PC-9 (cell line): Measurements from ENCODE around the gene LPCAT1. TPM values are rescaled to one million over a fixed set of nuclear protein-coding genes. Genes with fewer than 3 reads are reported as not detected.

ENCODE experiments used
- BruUV-seq: library from RNA; stranded (reverse); fragments of 400-500 nt; replicated peaks from 2 replicates; lab custom pipeline; 2021; lab: Mats Ljungman, UMichigan
- CTCF ChIA-PET: fragments of 300-600 bp; sonication (Branson Sonifier 250); formaldehyde crosslinking; loops from one replicate; lab custom pipeline; 2022; ENCODE audit warnings: antibody characterized with exemption; lab: Charles Lee
- POLR2A ChIA-PET: fragments of 300-600 bp; sonication (Branson Sonifier 250); formaldehyde crosslinking; loops from one replicate; lab custom pipeline; 2022; ENCODE audit warnings: antibody characterized with exemption; ENCODE audit not compliant: unreplicated experiment; lab: Charles Lee
- DNase-seq, 2 experiments: peaks; one replicate each; pipeline versions ENCODE4 v3.0.0 to v3.0.0-alpha.2; 2015 to 2022; ENCODE audit warnings: mixed read lengths in 1 of 2
- H2AFZ ChIP-seq: fragments of 200-600 bp; sonication (generic); 2 replicates; pipeline ENCODE4 v1.8.1; 2017; ENCODE audit warnings: antibody characterized with exemption
- H3F3A ChIP-seq: fragments of 200-600 bp; sonication (generic); 2 replicates; pipeline ENCODE4 v1.8.1; 2017; ENCODE audit warnings: antibody characterized with exemption, mild to moderate bottlenecking, low read depth; ENCODE audit not compliant: insufficient read depth
- H3K27ac ChIP-seq: fragments of 200-600 bp; sonication (generic); 2 replicates; pipeline ENCODE4 v1.6.1; 2016; ENCODE audit warnings: mixed run types
- H3K27me3 ChIP-seq: fragments of 200-600 bp; sonication (generic); 2 replicates; pipeline ENCODE4 v1.6.1; 2016; ENCODE audit warnings: low read depth, mixed run types; ENCODE audit not compliant: insufficient read depth
- H3K36me3 ChIP-seq: fragments of 200-600 bp; sonication (generic); 2 replicates; pipeline ENCODE4 v1.6.1; 2016; ENCODE audit warnings: low read depth, mixed run types
- H3K4me1 ChIP-seq: fragments of 200-600 bp; sonication (generic); replicated peaks from 2 replicates; pipeline ENCODE4 v1.6.1; 2016; ENCODE audit warnings: mixed run types; ENCODE audit not compliant: insufficient read depth
- H3K4me2 ChIP-seq: fragments of 200-600 bp; sonication (generic); 2 replicates; pipeline ENCODE4 v1.6.1; 2017; ENCODE audit warnings: mixed run types
- H3K4me3 ChIP-seq: fragments of 200-600 bp; sonication (generic); 2 replicates; pipeline ENCODE4 v1.6.1; 2016; ENCODE audit warnings: mixed run types
- H3K79me2 ChIP-seq: fragments of 200-600 bp; sonication (generic); 2 replicates; pipeline ENCODE4 v1.6.1; 2017; ENCODE audit warnings: low read depth, mixed run types
- H3K9me2 ChIP-seq: fragments of 200-600 bp; sonication (generic); 2 replicates; pipeline ENCODE4 v1.8.1; 2017; ENCODE audit warnings: mild to moderate bottlenecking; ENCODE audit not compliant: insufficient read depth
- H3K9me3 ChIP-seq: fragments of 200-600 bp; sonication (generic); 2 replicates; pipeline ENCODE4 v1.8.1; 2016; ENCODE audit warnings: low read depth; ENCODE audit not compliant: insufficient read depth
- H4K20me1 ChIP-seq: fragments of 200-600 bp; sonication (generic); 2 replicates; pipeline ENCODE4 v1.8.1; 2017; ENCODE audit not compliant: insufficient read depth
- CTCF ChIP-seq: fragments of 200-600 bp; sonication (generic); conservative IDR thresholded peaks from 2 replicates; pipeline ENCODE4 v1.6.1; 2017; ENCODE audit warnings: mixed run types, antibody characterized with exemption, mild to moderate bottlenecking, moderate library complexity
- EZH2 ChIP-seq: fragments of 200-600 bp; sonication (generic); IDR thresholded peaks from 2 replicates; pipeline ENCODE4 v1.8.0; 2017; ENCODE audit warnings: antibody characterized with exemption, low read depth
- intact Hi-C: fragments of 100-400 bp; cut with micrococcal nuclease; formaldehyde crosslinking; loops from one replicate; pipeline ENCODE4 v1.10.0; 2022; ENCODE audit not compliant: unreplicated experiment
- total RNA-seq: library from RNA; stranded (reverse); gene quantifications from 2 replicates; pipeline ENCODE4 v1.2.3, GENCODE V29; 2021

LPCAT1 gene
- total RNA-seq, 1 experiment from 2014 or later, result 96.1 TPM

DNA sequence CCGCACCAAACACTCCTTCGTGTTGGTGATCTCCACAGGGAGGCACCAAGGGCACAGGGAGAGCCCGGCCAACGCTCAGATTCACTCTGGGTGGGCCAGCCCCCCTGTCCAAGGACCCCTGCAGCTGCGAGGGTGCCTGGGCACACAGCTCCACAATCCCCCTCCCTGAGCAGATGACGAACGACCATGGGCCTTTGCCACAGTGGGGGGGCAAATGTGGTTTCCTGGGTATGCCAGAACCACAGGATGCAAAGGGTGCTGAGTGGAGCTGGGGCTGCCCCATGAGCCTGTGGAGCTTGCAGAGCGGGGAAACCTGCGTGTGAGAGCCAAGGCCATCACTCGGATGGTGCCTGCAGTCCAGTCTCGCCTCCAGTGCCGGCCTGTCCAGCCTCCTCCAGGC lies 31.0 kb downstream of the LPCAT1 start:
- H3K9me2 ChIP-seq, result no peaks in the 10 kb centered on the region
- DNase-seq, result no peak
- H3K36me3 ChIP-seq, result no peaks in the 10 kb centered on the region; the same call in 1 of the 2 replicates
- no peak overlapping the region for H2AFZ ChIP-seq
- TF ChIP-seq CTCF, result no peak
- TF ChIP-seq EZH2, result no peak
- ChIA-PET POLR2A (no interaction called here), CTCF (interaction anchor here (0.7 kb wide), 1 partner anchor 12 kb away, joined by 3 read pairs; no protein-coding TSS in a partner anchor)
- H3F3A ChIP-seq, result peaks cover 4% of the 10 kb centered on the region; the same call in 1 of the 2 replicates
- no peak overlapping the region for H3K27ac ChIP-seq
- H3K4me2 ChIP-seq, result no peak overlapping the region
- H3K9me3 ChIP-seq, result no peaks in the 10 kb centered on the region
- H3K27me3 ChIP-seq, result no peaks in the 10 kb centered on the region
- no peak overlapping the region for H3K4me3 ChIP-seq
- H4K20me1 ChIP-seq, result peaks cover 56% of the 10 kb centered on the region
- H3K4me1 ChIP-seq, result no peaks in the 10 kb centered on the region
- BruUV-seq, result no TSS peak
- H3K79me2 ChIP-seq, result no peaks in the 10 kb centered on the region
- intact Hi-C loops, result no loop called here

DNA sequence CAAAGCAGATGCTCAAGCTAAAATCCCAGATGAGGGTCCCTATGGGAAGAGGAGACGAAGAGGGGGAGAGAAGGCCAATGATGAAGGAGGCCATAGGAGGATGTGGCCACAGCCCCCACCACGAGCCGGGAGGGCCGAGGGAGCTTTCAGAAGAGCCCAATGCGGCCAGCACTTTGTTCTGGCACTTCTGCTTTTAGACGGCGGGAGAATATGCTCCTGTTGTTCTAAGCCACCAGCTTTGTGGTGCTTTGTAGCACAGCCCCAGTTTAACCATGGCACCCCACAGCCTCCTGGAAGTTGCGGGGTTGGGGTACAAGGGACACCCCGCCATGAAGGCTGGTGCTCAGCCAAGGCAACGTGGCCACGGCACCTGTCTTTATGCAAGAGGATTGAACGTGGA lies 33.4 kb downstream of the LPCAT1 start:
- no peaks in the 10 kb centered on the region for H3K79me2 ChIP-seq
- H3F3A ChIP-seq, result no peaks in the 10 kb centered on the region
- no TSS peak for BruUV-seq
- H3K4me3 ChIP-seq, result no peak overlapping the region
- TF ChIP-seq CTCF (no peak), EZH2 (no peak)
- no peaks in the 10 kb centered on the region for H3K4me1 ChIP-seq
- no peak for DNase-seq
- peaks cover 40% of the 10 kb centered on the region for H4K20me1 ChIP-seq
- no peaks in the 10 kb centered on the region for H3K9me3 ChIP-seq
- no peak overlapping the region for H3K4me2 ChIP-seq
- intact Hi-C loops, result no loop called here
- H3K27me3 ChIP-seq, result no peaks in the 10 kb centered on the region
- H3K27ac ChIP-seq, result no peak overlapping the region
- H3K9me2 ChIP-seq, result no peaks in the 10 kb centered on the region
- peaks cover 4% of the 10 kb centered on the region; the same call in 1 of the 2 replicates for H3K36me3 ChIP-seq
- no peak overlapping the region for H2AFZ ChIP-seq
- ChIA-PET POLR2A (no interaction called here), CTCF (no interaction called here)

- Histone ChIP-seq H3K9me2 (no peaks in the 10 kb centered on the region), H3K4me2 (no peak overlapping the region), H3K27ac (no peak overlapping the region), H4K20me1 (peaks cover 42% of the 10 kb centered on the region), H3K36me3 (peaks cover 4% of the 10 kb centered on the region; the same call in 1 of the 2 replicates), H3F3A (no peaks in the 10 kb centered on the region), H3K4me3 (no peak overlapping the region), H3K27me3 (no peaks in the 10 kb centered on the region), H2AFZ (no peak overlapping the region), H3K79me2 (no peaks in the 10 kb centered on the region), H3K9me3 (no peaks in the 10 kb centered on the region), H3K4me1 (no peaks in the 10 kb centered on the region)
- POLR2A ChIA-PET, result no interaction called here
- TF ChIP-seq CTCF (no peak), EZH2 (no peak)
- CTCF ChIA-PET, result interaction anchor here (0.5 kb wide), 1 partner anchor 499 kb away, joined by 3 read pairs; no protein-coding TSS in a partner anchor
- intact Hi-C loops, result no loop called here
- no TSS peak for BruUV-seq
- no peak for DNase-seq
Observed at GRCh38 chr5:1489754-1490153, 34.0 kb downstream of the LPCAT1 start.
